K562 (cell line): ENCODE results near the gene HES3. TPM values are rescaled to one million over a fixed set of nuclear protein-coding genes. Genes with fewer than 3 reads are reported as not detected.
A peak's percentile ranks its signal among the peaks of the same experiment; 100 is the strongest.

Source experiments
- MECOM ChIP-seq: fragments of 250-450 bp; sonication (Bioruptor Pico); IDR thresholded peaks from 2 replicates; pipeline ENCODE4 v1.8.0; 2022; ENCODE audit warnings: inconsistent platforms
- PHF8 ChIP-seq: fragments of 200-600 bp; sonication (generic); IDR thresholded peaks from 2 replicates; pipeline ENCODE4 v1.6.1; 2012; ENCODE audit warnings: mixed run types, mild to moderate bottlenecking, inconsistent platforms, low read length, moderate library complexity, borderline replicate concordance
- RNF219 ChIP-seq: fragments of 250-450 bp; sonication (Bioruptor Pico); IDR thresholded peaks from 2 replicates; pipeline ENCODE4 v1.5.0; 2022; ENCODE audit warnings: mild to moderate bottlenecking
- TFAP4 ChIP-seq: sonication (generic); formaldehyde crosslinking; IDR thresholded peaks from 2 replicates; pipeline ENCODE4 v1.8.0; 2022; ENCODE audit warnings: missing genetic modification reagents, mild to moderate bottlenecking, moderate library complexity, borderline replicate concordance
- polyA plus RNA-seq, 8 experiments: library from polyadenylated mRNA; depleted of rRNA in 4 of 8; stranded (reverse) in 5 of 8; unstranded in 3 of 8; fragments of >200 nt; fragmentation: Nextera tagmentation in 2 of 8; fragmentation: Illumina TruSeq in 1 of 8; extraction: Ambion mirVana in 2 of 8; extraction: Trizol in 1 of 8; gene quantifications; 2 replicates each; pipeline versions ENCODE4 v1.2.1 to v1.2.3, GENCODE V29; 2011 to 2014; ENCODE audit warnings: inconsistent platforms in 1 of 8, missing spikeins in 1 of 8
- total RNA-seq, 7 experiments: library from RNA; depleted of rRNA in 6 of 7; stranded (reverse); fragments of >200 nt in 6 of 7; fragmentation: Illumina TruSeq in 2 of 7; extraction: Trizol in 2 of 7; gene quantifications; 2 replicates each; pipeline versions ENCODE4 v1.2.1 to v1.2.3, GENCODE V29; 2011 to 2021; ENCODE audit warnings: low replicate concordance in 1 of 7
- TF ChIP-seq, protein P1 (sequence below), 2 experiments: fragments of 450-650 bp; formaldehyde crosslinking in 1 of 2; IDR thresholded peaks; 2 replicates each; pipeline versions ENCODE4 v1.4.0 to v1.6.1; 2014 to 2020; ENCODE audit warnings: mild to moderate bottlenecking in 2 of 2, borderline replicate concordance in 1 of 2, low read depth in 1 of 2

The HES3 gene
- total and polyA plus RNA-seq, 9 of the 15 experiments (the other 6 are each of a cell fraction or from before 2014, with no cell fraction given) = not detected

DNA sequence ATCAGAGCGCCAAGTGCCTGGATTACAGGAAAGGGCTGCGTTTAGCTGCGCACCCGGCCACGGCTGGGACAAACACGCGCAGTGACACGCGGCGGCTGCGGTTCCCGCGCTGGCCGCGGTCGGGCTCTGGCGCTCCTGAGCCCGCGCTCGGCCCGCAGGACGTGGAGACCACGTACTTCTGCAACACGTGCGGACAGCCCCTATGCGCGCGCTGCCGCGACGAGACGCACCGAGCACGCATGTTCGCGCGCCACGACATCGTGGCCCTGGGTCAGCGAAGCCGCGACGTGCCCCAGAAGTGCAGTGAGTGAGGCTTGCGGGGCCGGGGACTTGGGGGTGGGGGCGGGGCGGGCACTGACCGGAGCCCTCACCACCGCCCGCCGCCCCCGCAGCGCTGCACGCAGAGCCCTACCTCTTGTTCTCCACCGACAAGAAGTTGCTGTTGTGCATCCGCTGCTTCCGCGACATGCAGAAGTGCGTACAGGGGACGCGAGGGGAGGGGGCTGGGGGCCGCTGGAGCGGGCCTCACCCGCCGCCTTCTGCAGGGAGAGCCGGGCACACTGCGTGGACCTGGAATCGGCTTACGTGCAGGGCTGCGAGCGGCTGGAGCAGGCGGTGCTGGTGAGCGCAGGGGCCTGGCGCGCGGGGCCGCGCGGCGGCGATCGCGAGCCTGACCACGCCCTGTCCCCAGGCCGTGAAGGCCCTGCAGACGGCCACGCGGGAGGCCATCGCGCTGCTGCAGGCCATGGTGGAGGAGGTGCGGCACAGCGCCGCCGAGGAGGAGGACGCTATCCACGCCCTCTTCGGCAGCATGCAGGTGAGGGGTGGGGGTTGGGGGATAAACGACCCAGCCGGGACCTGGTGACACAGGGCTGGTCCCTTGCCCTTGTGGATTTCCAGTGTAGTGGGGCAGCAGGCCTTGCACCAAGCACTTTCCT lies 35.0 kb upstream of the HES3 start (continued):
- TF ChIP-seq PHF8 = peak; percentile 70; the same call in 1 of the 2 replicates
- TF ChIP-seq RNF219 = no peak
- TF ChIP-seq, protein P1, sequence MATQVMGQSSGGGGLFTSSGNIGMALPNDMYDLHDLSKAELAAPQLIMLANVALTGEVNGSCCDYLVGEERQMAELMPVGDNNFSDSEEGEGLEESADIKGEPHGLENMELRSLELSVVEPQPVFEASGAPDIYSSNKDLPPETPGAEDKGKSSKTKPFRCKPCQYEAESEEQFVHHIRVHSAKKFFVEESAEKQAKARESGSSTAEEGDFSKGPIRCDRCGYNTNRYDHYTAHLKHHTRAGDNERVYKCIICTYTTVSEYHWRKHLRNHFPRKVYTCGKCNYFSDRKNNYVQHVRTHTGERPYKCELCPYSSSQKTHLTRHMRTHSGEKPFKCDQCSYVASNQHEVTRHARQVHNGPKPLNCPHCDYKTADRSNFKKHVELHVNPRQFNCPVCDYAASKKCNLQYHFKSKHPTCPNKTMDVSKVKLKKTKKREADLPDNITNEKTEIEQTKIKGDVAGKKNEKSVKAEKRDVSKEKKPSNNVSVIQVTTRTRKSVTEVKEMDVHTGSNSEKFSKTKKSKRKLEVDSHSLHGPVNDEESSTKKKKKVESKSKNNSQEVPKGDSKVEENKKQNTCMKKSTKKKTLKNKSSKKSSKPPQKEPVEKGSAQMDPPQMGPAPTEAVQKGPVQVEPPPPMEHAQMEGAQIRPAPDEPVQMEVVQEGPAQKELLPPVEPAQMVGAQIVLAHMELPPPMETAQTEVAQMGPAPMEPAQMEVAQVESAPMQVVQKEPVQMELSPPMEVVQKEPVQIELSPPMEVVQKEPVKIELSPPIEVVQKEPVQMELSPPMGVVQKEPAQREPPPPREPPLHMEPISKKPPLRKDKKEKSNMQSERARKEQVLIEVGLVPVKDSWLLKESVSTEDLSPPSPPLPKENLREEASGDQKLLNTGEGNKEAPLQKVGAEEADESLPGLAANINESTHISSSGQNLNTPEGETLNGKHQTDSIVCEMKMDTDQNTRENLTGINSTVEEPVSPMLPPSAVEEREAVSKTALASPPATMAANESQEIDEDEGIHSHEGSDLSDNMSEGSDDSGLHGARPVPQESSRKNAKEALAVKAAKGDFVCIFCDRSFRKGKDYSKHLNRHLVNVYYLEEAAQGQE (IDR thresholded peaks at IDR 0.05; ENCODE audit: borderline replicate concordance) = peak; percentile 18; the same call in 1 of the 2 replicates
- TF ChIP-seq, protein P1 (CRISPR knock-in tag; IDR thresholded peaks at IDR 0.05; ENCODE audit: low read depth) = no peak
- peak; percentile 36; the same call in 1 of the 2 replicates for TF ChIP-seq MECOM (CRISPR knock-in tag)
- peak; percentile 41; the same call in 1 of the 2 replicates for TF ChIP-seq TFAP4 (CRISPR knock-in tag)
- TF ChIP-seq, all 486 proteins: peak for 97
